GM19099 (cell line): Measurements from ENCODE around the gene GNAZ.

Experiments used
- POLR2A ChIP-seq: IDR thresholded peaks from 3 replicates; pipeline ENCODE4 v1.6.1; 2011; ENCODE audit warnings: low read depth; ENCODE audit not compliant: insufficient read length; ENCODE audit errors: extremely low read depth

GNAZ gene

DNA sequence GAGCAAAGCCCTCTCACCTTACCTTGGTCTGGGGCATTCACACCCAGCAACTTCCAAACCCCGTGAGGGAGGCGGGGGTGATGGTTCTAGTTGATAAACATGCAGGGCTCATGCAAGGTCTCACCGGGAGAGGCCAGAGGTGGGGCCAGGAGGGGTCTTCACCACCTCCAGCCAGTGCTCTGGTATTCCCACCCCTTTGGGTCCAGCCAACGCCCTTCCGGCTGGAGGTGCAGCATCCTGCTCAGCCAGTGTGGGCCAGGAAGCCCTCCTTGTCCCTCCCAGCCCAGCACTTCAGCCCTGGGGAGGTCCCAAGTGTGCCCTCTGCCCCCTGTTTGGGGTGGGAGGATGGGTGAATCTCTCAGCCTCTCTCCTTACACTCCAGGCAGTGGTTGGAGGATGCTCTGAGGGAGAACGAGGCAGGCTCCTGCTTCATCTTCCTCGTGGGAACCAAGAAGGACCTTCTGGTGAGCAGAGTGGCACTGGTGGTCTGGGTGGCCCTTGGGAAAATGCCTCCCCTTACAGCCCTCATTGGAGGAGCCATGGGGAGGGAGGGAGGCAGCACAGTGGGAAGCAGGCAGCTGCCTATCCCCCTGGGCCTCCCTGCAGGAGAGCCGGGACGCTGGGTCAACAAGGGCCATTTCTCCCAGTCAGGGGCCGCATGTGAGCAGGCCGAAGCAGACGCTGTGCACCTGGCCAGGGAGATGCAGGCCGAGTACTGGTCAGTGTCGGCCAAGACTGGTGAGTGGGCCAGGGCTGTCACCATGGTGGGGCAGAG is 88.4 kb downstream of the GNAZ start:
- no peak for TF ChIP-seq POLR2A

DNA sequence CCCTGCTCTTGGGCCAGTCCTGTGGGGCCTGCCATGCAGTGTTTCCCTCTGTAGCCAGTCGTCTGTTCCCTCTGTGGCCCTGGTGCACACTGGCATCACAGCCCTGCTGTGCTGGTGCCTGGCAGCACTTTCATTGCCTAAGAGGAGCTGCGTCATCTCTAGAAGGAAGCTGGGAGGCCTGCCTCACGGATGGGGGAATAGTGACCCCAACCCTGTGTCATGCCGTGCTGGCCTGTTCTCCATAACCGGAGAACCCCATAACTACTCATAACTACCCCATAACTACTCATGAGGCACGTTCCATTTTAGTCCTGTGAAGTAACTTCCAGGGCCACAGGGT is 88.9 kb downstream of the GNAZ start:
- no peak for TF ChIP-seq POLR2A

DNA sequence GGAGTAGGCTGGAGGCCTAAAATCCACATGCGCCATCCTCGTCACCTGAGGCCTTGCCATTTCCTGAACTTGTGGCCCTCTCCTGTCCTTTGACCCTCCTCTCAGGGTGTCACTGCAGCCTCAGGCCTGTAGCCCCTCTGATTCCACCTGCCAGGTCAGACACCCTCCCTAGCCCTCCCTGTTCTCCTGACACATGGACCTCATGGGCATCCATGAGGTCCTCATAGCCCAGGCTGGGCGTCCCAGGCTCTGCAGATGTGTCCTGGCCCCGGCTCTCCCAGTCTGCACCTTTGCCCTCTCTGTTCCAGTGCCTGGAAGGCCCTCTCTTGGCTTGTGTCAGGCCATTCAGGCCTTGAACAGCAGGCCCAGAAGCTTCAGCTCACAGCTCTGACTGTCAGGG is 90.7 kb downstream of the GNAZ start:
- no peak for TF ChIP-seq POLR2A

DNA sequence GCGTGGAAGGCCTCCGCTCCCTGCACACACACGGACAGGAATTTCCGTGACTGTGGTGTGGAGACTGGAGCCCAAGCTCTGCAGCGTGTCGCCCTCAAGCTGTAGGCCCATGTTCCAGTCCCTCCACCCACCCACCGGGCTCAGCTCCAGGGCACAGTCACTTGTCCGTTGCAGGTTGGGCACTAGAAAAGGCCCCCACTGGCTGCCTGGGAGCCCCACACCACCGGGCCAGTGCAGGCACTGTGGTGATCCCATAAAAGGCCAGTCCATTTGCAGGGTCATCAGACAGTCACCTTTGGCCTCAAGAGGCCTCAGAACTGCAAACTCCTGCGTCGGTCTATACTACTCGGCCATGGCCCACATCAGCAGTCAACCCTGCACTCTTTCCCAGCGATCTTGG is 91.3 kb downstream of the GNAZ start:
- no peak for TF ChIP-seq POLR2A

DNA sequence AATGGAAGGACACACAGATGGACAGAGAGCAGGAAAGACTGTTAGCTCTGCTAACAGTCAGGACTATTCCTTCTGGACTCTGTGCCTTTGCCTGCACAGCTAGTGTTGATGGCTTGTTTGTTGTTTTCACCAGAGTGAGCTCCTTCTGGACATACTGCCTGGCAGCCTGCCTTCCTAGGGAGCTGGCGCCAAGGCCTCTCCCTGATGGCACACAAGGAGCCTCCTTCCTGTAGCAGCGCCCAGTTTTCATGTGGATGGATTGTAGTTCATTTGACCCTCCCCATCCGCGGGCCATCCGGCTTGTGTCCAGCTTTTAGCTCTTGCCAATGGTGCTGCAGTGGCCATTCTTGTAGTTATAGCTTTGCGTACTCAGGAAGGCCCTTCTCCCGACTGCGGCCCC is 93.3 kb downstream of the GNAZ start:
- no peak for TF ChIP-seq POLR2A

DNA sequence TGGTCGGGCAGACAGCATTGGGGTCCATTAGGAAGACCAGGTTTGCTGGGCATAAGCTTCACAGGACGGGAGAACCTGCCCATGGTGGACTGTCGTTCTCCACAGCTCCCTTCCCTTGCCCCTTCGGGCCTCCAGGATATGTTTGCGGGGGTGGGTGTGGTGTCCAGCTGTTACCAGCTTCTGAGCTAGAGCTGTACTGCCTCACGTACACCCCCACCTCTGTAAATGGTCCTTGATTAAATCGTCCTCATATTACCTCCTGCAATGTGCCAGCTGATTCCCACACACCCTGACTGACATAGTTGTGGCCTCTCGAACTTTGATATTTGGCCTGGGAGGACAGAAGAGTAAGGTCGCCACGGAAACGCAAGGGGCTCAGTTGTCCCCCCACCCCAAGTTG is 93.8 kb downstream of the GNAZ start:
- no peak for TF ChIP-seq POLR2A

DNA sequence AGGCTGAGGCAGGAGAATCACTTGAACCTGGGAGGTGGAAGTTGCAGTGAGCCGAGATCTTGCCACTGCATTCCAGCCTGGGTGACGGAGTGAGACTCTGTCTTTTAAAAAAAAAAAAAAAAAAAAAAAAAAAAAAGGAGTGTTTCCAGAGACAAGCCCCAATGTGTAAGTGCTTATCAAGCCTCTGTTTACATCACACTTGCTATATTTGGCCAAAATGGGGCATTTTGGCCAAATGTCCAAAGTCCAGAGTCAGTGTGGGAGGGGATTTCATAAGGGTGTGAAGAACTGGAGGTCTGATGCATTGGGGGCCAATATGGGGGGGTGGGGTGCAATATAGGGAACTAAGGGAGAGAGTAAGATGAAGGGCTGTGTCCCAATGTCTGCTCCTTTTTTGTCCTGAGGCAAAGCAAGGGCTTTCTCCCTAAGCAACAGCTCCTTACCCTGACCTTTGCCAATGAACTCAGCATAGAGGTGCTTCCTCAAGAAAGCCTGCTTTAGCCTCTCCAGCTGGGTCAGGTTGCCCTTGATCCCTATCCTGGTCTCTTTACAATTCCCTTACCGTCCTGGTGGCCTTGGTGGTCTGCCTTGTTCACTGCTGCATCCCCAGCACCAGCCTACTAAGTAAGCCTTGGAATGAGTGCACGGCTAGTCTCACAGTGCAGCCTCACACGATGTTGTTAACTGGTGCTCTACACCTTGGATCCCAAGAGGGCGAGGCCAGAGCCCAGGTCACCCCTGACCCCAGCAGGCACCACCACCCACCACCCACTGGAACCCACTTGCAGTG is 95.9 kb downstream of the GNAZ start:
- no peak for TF ChIP-seq POLR2A

DNA sequence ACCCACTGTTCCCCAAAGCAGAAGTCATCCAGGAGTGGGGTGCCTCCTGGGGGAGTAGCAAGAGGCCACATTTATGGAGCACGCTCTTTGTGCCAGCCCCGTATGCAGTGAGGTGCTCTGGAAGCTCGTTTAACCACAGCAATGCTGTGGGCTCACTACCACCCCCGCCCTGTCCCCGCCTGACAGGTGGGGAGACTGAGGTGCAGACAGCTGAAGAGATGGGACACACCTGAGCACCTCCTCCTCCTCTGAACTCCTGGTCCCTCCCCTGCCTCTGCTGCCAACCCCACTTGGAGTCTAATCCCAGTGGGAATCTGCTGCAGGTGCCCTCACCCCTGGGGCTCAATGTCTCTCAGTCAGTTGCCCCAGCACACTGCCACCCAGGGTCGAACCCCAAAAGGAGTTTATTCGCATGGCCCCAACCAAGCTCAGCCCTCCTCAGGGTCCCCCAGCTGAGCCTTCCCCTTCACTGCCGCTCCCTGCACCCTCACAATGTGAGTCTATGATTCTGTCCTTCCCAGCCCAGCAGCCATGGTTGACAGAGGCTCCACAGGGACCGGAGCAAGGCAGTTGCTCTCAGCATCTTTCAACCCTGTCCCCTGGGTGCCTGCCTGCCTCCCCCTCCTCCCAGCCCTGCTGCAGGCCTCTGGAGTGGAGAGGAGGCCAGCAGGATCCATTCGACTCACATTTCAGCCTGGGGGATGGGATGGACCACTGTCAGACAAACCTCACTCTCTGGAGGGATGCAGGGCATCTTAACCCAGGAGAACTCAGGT is 96.7 kb downstream of the GNAZ start:
- no peak for TF ChIP-seq POLR2A

DNA sequence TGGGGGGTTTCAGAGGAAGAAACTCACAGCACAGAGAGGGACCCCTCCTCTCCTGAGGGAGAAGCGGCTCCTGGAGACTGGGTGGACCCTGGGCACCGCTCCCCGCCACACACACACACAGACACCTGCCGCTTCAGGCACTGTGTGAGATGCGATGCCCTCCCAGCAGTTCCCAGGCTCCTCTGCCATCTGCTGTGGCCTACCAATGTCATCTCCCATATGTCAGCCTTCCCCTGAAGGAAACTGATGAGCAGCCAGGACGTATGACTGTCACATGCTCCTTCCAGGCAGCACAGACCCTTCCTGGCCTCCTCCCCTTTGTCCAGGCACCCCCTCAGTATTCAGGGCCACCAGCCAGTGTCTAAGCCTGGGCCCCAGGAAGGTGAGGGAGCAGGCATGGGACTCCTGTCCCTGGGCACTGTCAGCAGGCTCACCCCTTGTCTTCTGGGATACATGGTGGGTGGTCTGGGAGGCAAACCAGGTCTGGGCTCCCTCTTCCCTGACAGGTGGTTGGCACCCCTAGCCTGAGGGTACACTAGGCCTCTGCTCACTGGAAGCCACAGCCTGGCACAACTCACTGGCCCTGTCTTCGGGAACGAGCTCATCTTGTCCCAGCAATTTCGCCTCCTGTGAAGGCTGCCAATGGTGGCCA is 98.2 kb downstream of the GNAZ start:
- no peak for TF ChIP-seq POLR2A

DNA sequence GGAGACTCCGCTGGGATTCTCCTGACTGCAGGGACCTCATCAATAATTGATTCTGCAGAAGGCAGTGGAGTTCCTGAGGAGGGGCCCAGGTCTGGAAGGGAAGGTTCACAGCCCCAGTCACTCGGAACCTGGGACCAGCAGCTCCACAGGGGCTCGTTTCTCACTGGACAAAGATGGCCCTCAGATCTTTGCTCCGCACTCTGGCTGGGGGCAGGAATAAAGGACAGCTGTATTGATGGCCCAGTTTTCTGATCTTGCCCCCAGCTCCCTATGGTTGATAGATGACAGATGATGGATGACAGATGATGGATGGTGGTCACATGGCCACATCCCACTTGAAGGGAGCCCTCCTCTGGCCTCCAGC is 98.7 kb downstream of the GNAZ start:
- no peak for TF ChIP-seq POLR2A
